K562 (cell line): ENCODE measurements around the gene CYS1. TPM values are rescaled to one million over a fixed set of nuclear protein-coding genes. Genes with fewer than 3 reads are reported as not detected.

Experiments used
- ATF1 ChIP-seq, 2 experiments: fragments of 450-650 bp in 1 of 2; IDR thresholded peaks; 2 replicates each; pipeline ENCODE4 v1.6.1; 2016; ENCODE audit warnings: missing compliant biosample characterization in 1 of 2, missing genetic modification characterization in 1 of 2
- FOXJ2 ChIP-seq: fragments of 200-800 bp; sonication (Bioruptor generic); IDR thresholded peaks from 2 replicates; pipeline ENCODE4 v1.6.1; 2016; ENCODE audit warnings: missing genetic modification characterization, missing compliant biosample characterization
- GATA2 ChIP-seq: sonication (generic); formaldehyde crosslinking; IDR thresholded peaks from 2 replicates; pipeline ENCODE4 v1.4.0; 2020; ENCODE audit warnings: mild to moderate bottlenecking, missing genetic modification reagents
- HDAC2 ChIP-seq: fragments of 450-650 bp; IDR thresholded peaks from 2 replicates; pipeline ENCODE4 v1.6.1; 2016; ENCODE audit warnings: mild to moderate bottlenecking
- HMG20B ChIP-seq: fragments of 250-450 bp; sonication (Bioruptor Pico); IDR thresholded peaks from 2 replicates; pipeline ENCODE4 v1.5.0; 2021; ENCODE audit warnings: mild to moderate bottlenecking
- KLF10 ChIP-seq: fragments of 250-450 bp; sonication (Bioruptor Pico); IDR thresholded peaks from 2 replicates; pipeline ENCODE4 v1.6.1; 2021; ENCODE audit warnings: matching md5 sums
- KLF6 ChIP-seq: fragments of 250-450 bp; sonication (Bioruptor Pico); IDR thresholded peaks from 2 replicates; pipeline ENCODE4 v1.4.0; 2020; ENCODE audit warnings: mild to moderate bottlenecking, moderate library complexity, borderline replicate concordance
- NONO ChIP-seq, 2 experiments: fragments of 200-400 bp in 1 of 2; fragments of 450-650 bp in 1 of 2; formaldehyde crosslinking in 1 of 2; IDR thresholded peaks; 2 replicates each; pipeline ENCODE4 v1.6.1; 2017; ENCODE audit warnings: low read depth in 2 of 2, mild to moderate bottlenecking in 2 of 2, moderate library complexity in 2 of 2, low read length in 1 of 2
- SOX6 ChIP-seq: fragments of 450-650 bp; IDR thresholded peaks from 2 replicates; pipeline ENCODE4 v1.6.1; 2014; ENCODE audit warnings: mild to moderate bottlenecking
- TAF7 ChIP-seq: fragments of 450-650 bp; IDR thresholded peaks from 2 replicates; pipeline ENCODE4 v1.6.1; 2016; ENCODE audit warnings: missing genetic modification characterization, missing compliant biosample characterization
- TBL1XR1 ChIP-seq, 2 experiments: IDR thresholded peaks; 2 replicates each; pipeline ENCODE4 v1.6.1; 2012; ENCODE audit warnings: improper control_type of control experiment in 2 of 2, low read length in 2 of 2, mild to moderate bottlenecking in 1 of 2
- TEAD4 ChIP-seq, 2 experiments: sonication (generic) in 1 of 2; formaldehyde crosslinking in 1 of 2; IDR thresholded peaks; 2 replicates each; pipeline versions ENCODE4 v1.6.1 to v1.8.0; 2012 to 2022; ENCODE audit warnings: borderline replicate concordance in 1 of 2, inconsistent platforms in 1 of 2, low read length in 1 of 2, mild to moderate bottlenecking in 1 of 2, missing genetic modification reagents in 1 of 2
- ZBED1 ChIP-seq: IDR thresholded peaks from 2 replicates; pipeline ENCODE4 v1.6.1; 2014
- ZNF184 ChIP-seq: sonication (generic); formaldehyde crosslinking; IDR thresholded peaks from 2 replicates; pipeline ENCODE4 v1.5.0; 2020; ENCODE audit warnings: missing genetic modification reagents
- ZNF197 ChIP-seq: fragments of 200-800 bp; sonication (Bioruptor generic); IDR thresholded peaks from 2 replicates; pipeline ENCODE4 v1.6.1; 2016; ENCODE audit warnings: low read depth, missing genetic modification characterization, missing compliant biosample characterization
- ZNF77 ChIP-seq: fragments of 250-450 bp; sonication (Bioruptor Pico); IDR thresholded peaks from 2 replicates; pipeline ENCODE4 v1.5.0; 2020
- polyA plus RNA-seq, 8 experiments: library from polyadenylated mRNA; depleted of rRNA in 4 of 8; stranded (reverse) in 5 of 8; unstranded in 3 of 8; fragments of >200 nt; fragmentation: Nextera tagmentation in 2 of 8; fragmentation: Illumina TruSeq in 1 of 8; extraction: Ambion mirVana in 2 of 8; extraction: Trizol in 1 of 8; gene quantifications; 2 replicates each; pipeline versions ENCODE4 v1.2.1 to v1.2.3, GENCODE V29; 2011 to 2014; ENCODE audit warnings: inconsistent platforms in 1 of 8, missing spikeins in 1 of 8
- total RNA-seq, 7 experiments: library from RNA; depleted of rRNA in 6 of 7; stranded (reverse); fragments of >200 nt in 6 of 7; fragmentation: Illumina TruSeq in 2 of 7; extraction: Trizol in 2 of 7; gene quantifications; 2 replicates each; pipeline versions ENCODE4 v1.2.1 to v1.2.3, GENCODE V29; 2011 to 2021; ENCODE audit warnings: low replicate concordance in 1 of 7
- TF ChIP-seq, protein P1 (sequence below): fragments of 250-450 bp; sonication (Bioruptor Pico); IDR thresholded peaks from 2 replicates; pipeline ENCODE4 v1.8.0; 2021; ENCODE audit warnings: moderate library complexity, mild to moderate bottlenecking, inconsistent platforms
- TF ChIP-seq, protein P2 (sequence below), 2 experiments: fragments of 250-450 bp in 1 of 2; fragments of 450-650 bp in 1 of 2; sonication (Bioruptor Pico) in 1 of 2; IDR thresholded peaks; 2 replicates each; pipeline versions ENCODE4 v1.6.1 to v1.8.0; 2016 to 2021; ENCODE audit warnings: mild to moderate bottlenecking in 2 of 2, moderate library complexity in 2 of 2, missing compliant biosample characterization in 1 of 2, missing genetic modification characterization in 1 of 2
- TF ChIP-seq, protein P3 (sequence below): fragments of 200-800 bp; sonication (Bioruptor generic); IDR thresholded peaks from 2 replicates; pipeline ENCODE4 v1.6.1; 2017; ENCODE audit warnings: missing genetic modification characterization, missing compliant biosample characterization
- TF ChIP-seq, protein P4 (sequence below): fragments of 450-650 bp; IDR thresholded peaks from 2 replicates; pipeline ENCODE4 v1.6.1; 2017; ENCODE audit warnings: antibody characterized with exemption
- TF ChIP-seq, protein P5 (sequence below): sonication (generic); formaldehyde crosslinking; IDR thresholded peaks from 2 replicates; pipeline ENCODE4 v1.8.1; 2022; ENCODE audit warnings: missing genetic modification reagents

The CYS1 gene
- total and polyA plus RNA-seq, 9 of the 15 experiments (the other 6 are each of a cell fraction or from before 2014, with no cell fraction given) = 0.11 to 0.13 TPM; not detected in 7

DNA sequence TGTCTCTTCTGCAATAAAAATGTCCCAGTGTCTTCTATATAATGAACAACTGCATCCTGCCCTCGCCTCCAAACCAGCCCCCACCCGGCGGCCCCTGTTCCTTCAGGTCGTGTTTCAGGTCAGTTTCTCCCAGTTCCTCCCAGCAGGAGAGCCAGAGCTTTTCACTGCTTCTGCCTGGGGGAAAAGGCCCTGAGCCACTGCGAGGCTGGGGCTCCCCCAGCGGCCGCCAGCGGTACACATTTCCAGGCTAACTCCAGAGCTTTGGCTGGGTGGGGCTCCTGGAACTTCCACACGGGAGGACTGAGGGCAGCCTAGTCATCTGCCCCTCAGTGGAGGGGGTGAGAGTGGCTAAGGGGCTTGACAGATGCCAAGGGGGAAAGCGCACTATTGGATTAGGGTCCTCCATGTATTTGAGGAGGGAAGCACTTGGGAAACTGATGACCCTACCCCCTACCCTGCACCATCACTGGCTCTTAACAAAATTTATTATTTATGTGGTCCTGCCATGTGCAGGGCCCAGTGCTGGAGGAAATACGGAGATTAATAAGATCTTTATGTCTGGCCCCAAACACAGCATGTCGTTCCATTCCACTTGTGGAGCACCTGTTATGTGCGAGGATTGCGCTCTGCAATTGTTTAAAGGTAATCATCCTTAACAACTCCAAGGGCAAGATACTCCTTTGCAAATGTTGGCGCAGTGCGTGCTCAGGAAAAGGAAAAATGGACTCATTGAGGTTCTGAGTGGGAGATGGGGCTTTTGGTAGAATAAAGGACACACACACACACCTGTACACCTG lies 17.3 kb upstream of the CYS1 start (continued):
- TF ChIP-seq KLF6 (CRISPR knock-in tag) (no peak), ZNF77 (CRISPR knock-in tag) (no peak), HDAC2 (no peak), ZNF197 (no peak), ATF1 (CRISPR knock-in tag; IDR thresholded peaks at IDR 0.05) (no peak), ATF1 (tag; IDR thresholded peaks at IDR 0.05) (no peak), GATA2 (CRISPR knock-in tag) (no peak), TAF7 (tag) (no peak), KLF10 (CRISPR knock-in tag) (no peak), NONO (IDR thresholded peaks at IDR 0.05; ENCODE audit: low read depth in 2 of 2, low read length in 1 of 2) (no peak), ZBED1 (no peak), TEAD4 (IDR thresholded peaks at IDR 0.05; ENCODE audit: low read length) (no peak), TEAD4 (CRISPR knock-in tag; IDR thresholded peaks at IDR 0.05; ENCODE audit: borderline replicate concordance) (no peak), HMG20B (CRISPR knock-in tag) (no peak), FOXJ2 (tag) (no peak), ZNF184 (CRISPR knock-in tag) (no peak), SOX6 (peak; percentile 14; the same call in 1 of the 2 replicates), TBL1XR1 (IDR thresholded peaks at IDR 0.05; ENCODE audit: low read length in 2 of 2) (no peak)
- TF ChIP-seq, protein P1, sequence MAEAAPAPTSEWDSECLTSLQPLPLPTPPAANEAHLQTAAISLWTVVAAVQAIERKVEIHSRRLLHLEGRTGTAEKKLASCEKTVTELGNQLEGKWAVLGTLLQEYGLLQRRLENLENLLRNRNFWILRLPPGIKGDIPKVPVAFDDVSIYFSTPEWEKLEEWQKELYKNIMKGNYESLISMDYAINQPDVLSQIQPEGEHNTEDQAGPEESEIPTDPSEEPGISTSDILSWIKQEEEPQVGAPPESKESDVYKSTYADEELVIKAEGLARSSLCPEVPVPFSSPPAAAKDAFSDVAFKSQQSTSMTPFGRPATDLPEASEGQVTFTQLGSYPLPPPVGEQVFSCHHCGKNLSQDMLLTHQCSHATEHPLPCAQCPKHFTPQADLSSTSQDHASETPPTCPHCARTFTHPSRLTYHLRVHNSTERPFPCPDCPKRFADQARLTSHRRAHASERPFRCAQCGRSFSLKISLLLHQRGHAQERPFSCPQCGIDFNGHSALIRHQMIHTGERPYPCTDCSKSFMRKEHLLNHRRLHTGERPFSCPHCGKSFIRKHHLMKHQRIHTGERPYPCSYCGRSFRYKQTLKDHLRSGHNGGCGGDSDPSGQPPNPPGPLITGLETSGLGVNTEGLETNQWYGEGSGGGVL (CRISPR knock-in tag) = no peak
- TF ChIP-seq, protein P2, sequence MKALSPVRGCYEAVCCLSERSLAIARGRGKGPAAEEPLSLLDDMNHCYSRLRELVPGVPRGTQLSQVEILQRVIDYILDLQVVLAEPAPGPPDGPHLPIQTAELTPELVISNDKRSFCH (CRISPR knock-in tag; IDR thresholded peaks at IDR 0.05) = no peak
- TF ChIP-seq, protein P2 (tag; IDR thresholded peaks at IDR 0.05) = 0 out of 2 replicates have a peak, but pooled peaks have one; percentile 26
- TF ChIP-seq, protein P3, sequence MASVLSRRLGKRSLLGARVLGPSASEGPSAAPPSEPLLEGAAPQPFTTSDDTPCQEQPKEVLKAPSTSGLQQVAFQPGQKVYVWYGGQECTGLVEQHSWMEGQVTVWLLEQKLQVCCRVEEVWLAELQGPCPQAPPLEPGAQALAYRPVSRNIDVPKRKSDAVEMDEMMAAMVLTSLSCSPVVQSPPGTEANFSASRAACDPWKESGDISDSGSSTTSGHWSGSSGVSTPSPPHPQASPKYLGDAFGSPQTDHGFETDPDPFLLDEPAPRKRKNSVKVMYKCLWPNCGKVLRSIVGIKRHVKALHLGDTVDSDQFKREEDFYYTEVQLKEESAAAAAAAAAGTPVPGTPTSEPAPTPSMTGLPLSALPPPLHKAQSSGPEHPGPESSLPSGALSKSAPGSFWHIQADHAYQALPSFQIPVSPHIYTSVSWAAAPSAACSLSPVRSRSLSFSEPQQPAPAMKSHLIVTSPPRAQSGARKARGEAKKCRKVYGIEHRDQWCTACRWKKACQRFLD (CRISPR knock-in tag) = no peak
- TF ChIP-seq, protein P4, sequence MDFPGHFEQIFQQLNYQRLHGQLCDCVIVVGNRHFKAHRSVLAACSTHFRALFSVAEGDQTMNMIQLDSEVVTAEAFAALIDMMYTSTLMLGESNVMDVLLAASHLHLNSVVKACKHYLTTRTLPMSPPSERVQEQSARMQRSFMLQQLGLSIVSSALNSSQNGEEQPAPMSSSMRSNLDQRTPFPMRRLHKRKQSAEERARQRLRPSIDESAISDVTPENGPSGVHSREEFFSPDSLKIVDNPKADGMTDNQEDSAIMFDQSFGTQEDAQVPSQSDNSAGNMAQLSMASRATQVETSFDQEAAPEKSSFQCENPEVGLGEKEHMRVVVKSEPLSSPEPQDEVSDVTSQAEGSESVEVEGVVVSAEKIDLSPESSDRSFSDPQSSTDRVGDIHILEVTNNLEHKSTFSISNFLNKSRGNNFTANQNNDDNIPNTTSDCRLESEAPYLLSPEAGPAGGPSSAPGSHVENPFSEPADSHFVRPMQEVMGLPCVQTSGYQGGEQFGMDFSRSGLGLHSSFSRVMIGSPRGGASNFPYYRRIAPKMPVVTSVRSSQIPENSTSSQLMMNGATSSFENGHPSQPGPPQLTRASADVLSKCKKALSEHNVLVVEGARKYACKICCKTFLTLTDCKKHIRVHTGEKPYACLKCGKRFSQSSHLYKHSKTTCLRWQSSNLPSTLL = no peak
- TF ChIP-seq, protein P5, sequence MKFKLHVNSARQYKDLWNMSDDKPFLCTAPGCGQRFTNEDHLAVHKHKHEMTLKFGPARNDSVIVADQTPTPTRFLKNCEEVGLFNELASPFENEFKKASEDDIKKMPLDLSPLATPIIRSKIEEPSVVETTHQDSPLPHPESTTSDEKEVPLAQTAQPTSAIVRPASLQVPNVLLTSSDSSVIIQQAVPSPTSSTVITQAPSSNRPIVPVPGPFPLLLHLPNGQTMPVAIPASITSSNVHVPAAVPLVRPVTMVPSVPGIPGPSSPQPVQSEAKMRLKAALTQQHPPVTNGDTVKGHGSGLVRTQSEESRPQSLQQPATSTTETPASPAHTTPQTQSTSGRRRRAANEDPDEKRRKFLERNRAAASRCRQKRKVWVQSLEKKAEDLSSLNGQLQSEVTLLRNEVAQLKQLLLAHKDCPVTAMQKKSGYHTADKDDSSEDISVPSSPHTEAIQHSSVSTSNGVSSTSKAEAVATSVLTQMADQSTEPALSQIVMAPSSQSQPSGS (CRISPR knock-in tag) = no peak
